Measurements from ENCODE around the gene CELF1.

Gene CELF1

GRCh38 chr11:47509077-47509536, 43.8 kb downstream of the CELF1 start:
- DNase-seq (ENCODE audit: low read depth in 2 of 2) = no peak

DNA sequence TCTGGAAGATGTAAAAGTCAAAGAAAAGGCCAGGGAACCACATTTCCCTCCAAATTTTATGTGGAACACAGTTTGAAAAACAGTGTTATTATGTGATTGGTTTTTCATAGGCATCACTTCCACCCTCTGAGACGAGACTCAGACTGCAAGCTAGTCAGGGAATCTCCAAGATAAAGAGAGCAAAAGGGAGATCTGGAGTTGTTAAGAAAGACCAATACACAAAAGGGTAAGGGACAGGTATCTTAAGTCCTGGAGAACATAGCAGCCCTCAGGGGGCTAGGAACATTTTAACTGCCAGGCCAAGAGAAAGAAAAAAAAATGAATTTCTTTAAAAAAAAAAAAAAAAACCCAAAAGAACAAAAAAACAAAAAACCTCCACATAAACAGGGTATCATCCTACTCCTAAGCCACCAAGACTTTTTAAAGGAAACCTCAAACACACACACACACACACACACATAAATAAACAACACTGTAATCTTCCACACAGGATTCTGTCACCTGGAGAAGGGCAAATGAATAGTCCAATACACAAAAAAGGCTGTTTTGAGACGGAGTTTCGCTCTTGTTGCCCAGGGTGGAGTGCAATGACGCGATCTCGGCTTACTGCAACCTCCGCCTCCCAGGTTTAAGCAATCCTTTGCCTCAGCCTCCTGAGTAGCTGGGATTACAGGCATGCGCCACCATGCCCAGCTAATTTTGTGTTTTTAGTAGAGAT, 44.5 kb downstream of the CELF1 start:
- no peak for DNase-seq (ENCODE audit: low read depth in 2 of 2)

GRCh38 chr11:47507563-47508239, 45.2 kb downstream of the CELF1 start:
- DNase-seq (ENCODE audit: low read depth in 2 of 2) = no peak

GRCh38 chr11:47506795-47507562, 46.0 kb downstream of the CELF1 start:
- no peak for DNase-seq (ENCODE audit: low read depth in 2 of 2)

DNA sequence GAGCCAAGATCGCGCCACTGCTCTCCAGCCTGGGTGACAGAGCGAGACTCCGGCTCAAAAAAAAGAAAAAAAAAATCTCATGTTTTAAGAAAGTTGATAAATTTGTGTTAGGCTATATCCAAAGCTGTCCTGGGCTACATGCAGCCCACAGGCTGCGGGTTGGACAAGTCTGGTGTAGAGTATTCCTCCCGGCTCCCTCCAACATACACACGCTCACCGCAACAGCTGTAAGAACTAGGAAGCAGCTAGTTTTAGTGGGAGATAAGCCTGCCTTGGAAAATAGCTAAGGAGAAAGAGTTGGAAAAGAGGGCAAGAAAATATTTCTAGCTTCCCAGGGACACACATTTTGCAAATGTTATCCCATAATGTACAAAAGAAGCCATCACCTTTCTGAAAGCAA, 46.6 kb downstream of the CELF1 start:
- DNase-seq (ENCODE audit: low read depth in 2 of 2) = no peak

- no peak for DNase-seq (ENCODE audit: low read depth in 2 of 2)
Observed at GRCh38 chr11:47504910-47505309, 48.0 kb downstream of the CELF1 start.

GRCh38 chr11:47503227-47503626, 49.7 kb downstream of the CELF1 start:
- DNase-seq (ENCODE audit: low read depth in 2 of 2) = no peak

DNA sequence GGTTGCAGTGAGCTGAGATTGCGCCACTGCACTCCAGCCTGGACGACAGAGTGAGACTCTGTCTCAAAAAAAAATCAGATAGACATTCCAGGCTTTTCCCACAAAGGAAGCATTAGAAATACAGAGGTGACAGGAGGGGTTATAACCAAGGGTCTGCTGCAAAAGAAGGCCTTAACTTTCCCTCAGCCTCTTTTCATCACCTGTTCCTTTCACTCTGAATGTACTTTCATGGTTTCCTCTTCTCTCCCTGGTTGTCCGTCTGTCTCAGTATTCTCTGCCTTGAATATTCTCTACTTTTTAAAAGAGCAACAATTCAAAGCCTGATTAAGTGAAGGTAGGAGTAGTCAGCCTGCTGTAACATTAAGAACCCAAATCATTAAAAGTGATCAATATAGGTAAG, 50.2 kb downstream of the CELF1 start:
- no peak for DNase-seq (ENCODE audit: low read depth in 2 of 2)

DNA sequence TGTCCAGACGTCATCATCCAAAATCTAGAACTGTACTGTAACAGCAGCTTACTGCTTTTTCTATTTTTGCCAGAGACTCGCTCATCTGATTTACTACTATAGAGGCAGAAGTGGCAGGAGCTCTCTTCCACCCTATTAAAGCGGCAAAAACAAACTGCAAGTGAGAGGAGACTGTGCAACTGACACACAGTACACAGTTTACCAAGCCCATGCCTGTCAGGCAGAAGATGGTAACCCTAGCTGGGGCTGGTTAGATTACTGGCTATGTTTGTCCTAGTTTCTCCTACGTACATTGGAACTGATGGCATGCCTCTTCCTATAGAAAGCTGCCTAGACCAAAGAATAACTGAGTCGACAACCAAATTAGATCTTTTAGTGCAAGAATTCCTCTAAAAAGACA, 51.8 kb downstream of the CELF1 start:
- DNase-seq (ENCODE audit: low read depth in 2 of 2) = no peak

- no peak for DNase-seq (ENCODE audit: low read depth in 2 of 2)
Observed at GRCh38 chr11:47500121-47500520, 52.8 kb downstream of the CELF1 start.

- no peak for DNase-seq (ENCODE audit: low read depth in 2 of 2)
Observed at GRCh38 chr11:47499614-47500013, 53.3 kb downstream of the CELF1 start.

GRCh38 chr11:47499161-47499560, 53.8 kb downstream of the CELF1 start:
- DNase-seq (ENCODE audit: low read depth in 2 of 2) = no peak

GRCh38 chr11:47498584-47499152, 54.3 kb downstream of the CELF1 start:
- DNase-seq (ENCODE audit: low read depth in 2 of 2) = no peak

DNA sequence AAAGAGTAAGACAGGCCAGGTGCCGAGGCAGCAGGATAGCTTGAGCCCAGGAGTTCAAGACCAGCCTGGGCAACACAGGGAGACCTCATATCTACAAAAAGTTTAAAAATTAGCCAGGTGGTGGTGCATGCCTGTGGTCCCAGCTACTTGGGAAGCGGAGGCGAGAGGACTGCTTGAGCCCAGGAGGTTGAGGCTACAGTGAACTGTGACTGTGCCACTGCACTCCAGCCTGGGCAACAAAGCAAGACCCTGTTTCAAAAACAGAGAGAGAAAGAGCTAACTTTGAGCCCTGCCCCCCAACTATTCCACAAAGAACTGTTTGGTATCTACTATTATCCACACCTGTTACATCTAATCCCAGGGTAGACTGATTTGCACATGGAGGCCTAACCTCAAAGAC, 54.8 kb downstream of the CELF1 start:
- DNase-seq (ENCODE audit: low read depth in 2 of 2) = no peak

DNA sequence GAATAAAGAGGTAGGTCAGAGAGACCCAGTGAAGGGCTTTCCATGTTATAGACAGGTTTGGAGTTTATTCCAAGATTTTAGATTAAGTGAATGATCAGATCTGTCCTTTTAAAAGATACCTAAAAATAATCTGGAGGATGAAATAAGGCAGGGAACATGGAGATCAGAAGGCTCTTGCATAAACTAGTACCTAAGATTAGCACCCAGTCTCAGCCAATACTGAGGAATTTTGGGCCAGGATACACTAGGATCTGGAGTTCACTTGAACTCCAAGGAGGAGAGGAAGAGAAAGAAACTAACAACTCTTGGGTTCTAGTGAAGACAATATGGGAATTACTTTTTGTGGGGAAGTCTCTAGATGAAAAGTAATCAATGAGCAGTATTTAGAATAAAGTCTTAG, 56.1 kb downstream of the CELF1 start:
- DNase-seq (ENCODE audit: low read depth in 2 of 2) = no peak

- DNase-seq (ENCODE audit: low read depth in 2 of 2) = no peak
Observed at GRCh38 chr11:47495856-47496217, 57.1 kb downstream of the CELF1 start.

DNA sequence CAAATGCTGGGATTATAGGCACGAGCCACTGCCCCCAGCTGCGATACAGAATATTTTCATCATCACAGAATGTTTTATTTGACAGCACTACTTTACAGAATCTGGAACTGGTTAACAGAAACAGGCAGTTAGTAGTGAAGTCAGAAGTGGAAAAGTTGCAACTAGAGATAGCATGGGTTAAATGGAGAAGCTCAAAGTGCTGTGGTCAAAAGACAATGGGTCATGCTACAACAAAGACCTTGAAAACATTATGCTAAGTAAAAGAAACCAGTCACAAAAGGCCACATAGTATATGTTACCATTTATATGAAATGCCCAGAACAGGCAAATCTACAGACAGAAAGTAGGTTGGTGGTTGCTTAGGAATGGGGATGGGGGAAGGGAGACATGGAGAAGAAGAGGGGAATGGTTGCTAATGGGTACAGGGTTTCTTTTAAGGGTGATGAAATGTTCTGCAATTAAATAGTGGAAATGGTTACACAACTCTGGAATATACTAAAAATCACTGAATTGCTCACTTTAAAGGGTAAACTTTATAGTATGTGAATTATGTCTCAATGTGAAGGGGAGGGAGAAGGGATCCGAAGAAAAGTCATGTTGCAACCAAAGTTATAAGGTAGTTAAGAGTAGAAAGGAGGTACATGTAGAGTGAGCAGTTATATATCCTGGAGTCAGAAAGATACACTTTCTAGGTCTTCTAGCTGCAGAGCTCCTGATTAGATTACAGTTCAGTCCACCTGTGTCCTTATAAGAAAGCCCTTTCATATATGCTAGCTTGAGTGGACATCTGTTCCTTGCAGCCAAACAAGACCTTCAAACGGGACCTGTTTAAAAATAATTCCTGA, 57.7 kb downstream of the CELF1 start:
- DNase-seq (ENCODE audit: low read depth in 2 of 2) = no peak

DNA sequence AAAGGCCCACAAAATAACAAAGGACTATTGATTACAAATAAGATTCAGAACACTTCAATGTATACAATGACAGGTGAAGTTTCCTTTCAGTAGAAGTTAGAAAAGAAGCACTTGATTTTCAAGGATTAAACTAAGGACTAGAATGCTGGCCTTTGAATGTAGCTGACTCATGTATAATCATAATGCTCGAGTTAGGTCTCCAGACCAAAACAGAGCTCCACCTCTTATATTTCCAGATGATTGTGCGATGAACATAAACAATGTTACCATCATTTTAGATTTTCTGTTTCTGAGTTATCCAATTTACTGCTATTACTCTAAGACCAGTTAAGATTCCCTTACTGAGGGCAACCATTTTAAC, 63.6 kb downstream of the CELF1 start:
- DNase-seq (ENCODE audit: low read depth in 2 of 2) = no peak

GRCh38 chr11:47488674-47489394, 64.1 kb downstream of the CELF1 start:
- DNase-seq (ENCODE audit: low read depth in 2 of 2) = no peak

GRCh38 chr11:47488111-47488510, 64.8 kb downstream of the CELF1 start:
- DNase-seq (ENCODE audit: low read depth in 2 of 2) = no peak

- no peak for DNase-seq (ENCODE audit: low read depth in 2 of 2)
Observed at GRCh38 chr11:47487421-47487820, 65.5 kb downstream of the CELF1 start.

Measured in stimulated activated CD8-positive, alpha-beta memory T cell treated with anti-CD3 and anti-CD28 coated beads, Interleukin-2, amount 100 ng/mL, for 48 hours (primary cell).